Neural cell (in vitro differentiated cells): ENCODE data around the gene SPATA7. TPM values are rescaled to one million over a fixed set of nuclear protein-coding genes. Genes with fewer than 3 reads are reported as not detected.

Source experiments
- H2AFZ ChIP-seq: fragments of 200-600, 300-800 bp; sonication (generic), shearing (Covaris generic); 2 replicates; pipeline ENCODE4 v1.6.0; 2014; ENCODE audit warnings: low read depth, mild to moderate bottlenecking, antibody characterized with exemption, low read length, moderate library complexity
- H3F3A ChIP-seq: fragments of 200-600 bp; shearing (Covaris generic); 2 replicates; pipeline ENCODE4 v1.6.1; 2016; ENCODE audit warnings: mild to moderate bottlenecking, moderate library complexity, mixed read lengths, antibody characterized with exemption, low read length; ENCODE audit not compliant: insufficient read depth, poor library complexity, severe bottlenecking
- H3K27ac ChIP-seq: fragments of 200-600, 300-800 bp; sonication (generic), shearing (Covaris generic); 2 replicates; pipeline ENCODE4 v1.5.1; 2014; ENCODE audit warnings: mild to moderate bottlenecking, low read length, moderate library complexity
- H3K27me3 ChIP-seq: fragments of 300-800, 200-600 bp; sonication (generic), shearing (Covaris generic); 2 replicates; pipeline ENCODE4 v1.6.0; 2014; ENCODE audit warnings: mild to moderate bottlenecking, low read depth, low read length, moderate library complexity; ENCODE audit not compliant: insufficient read depth
- H3K36me3 ChIP-seq: fragments of 300-800, 200-600 bp; sonication (generic), shearing (Covaris generic); 2 replicates; pipeline ENCODE4 v1.5.1; 2014; ENCODE audit warnings: mild to moderate bottlenecking, antibody characterized with exemption, low read length, moderate library complexity; ENCODE audit not compliant: insufficient read depth
- H3K4me2 ChIP-seq: fragments of 300-800, 200-600 bp; sonication (generic), shearing (Covaris generic); 2 replicates; pipeline ENCODE4 v1.6.0; 2014; ENCODE audit warnings: mild to moderate bottlenecking, low read length
- H3K4me3 ChIP-seq: fragments of 300-800, 200-600 bp; sonication (generic), shearing (Covaris generic); 2 replicates; pipeline ENCODE4 v1.5.1; 2014; ENCODE audit warnings: mild to moderate bottlenecking, low read length, moderate library complexity
- H3K79me2 ChIP-seq: fragments of 200-600 bp; shearing (Covaris generic); replicated peaks from 2 replicates; pipeline ENCODE4 v1.6.0; 2014; ENCODE audit warnings: mild to moderate bottlenecking, low read length, moderate library complexity; ENCODE audit not compliant: insufficient read depth
- H3K9ac ChIP-seq: fragments of 300-800, 200-600 bp; sonication (generic), shearing (Covaris generic); 2 replicates; pipeline ENCODE4 v1.6.1; 2016; ENCODE audit warnings: mild to moderate bottlenecking, low read length, mixed read lengths
- H3K9me2 ChIP-seq: fragments of 200-600 bp; shearing (Covaris generic); 2 replicates; pipeline ENCODE4 v1.6.1; 2016; ENCODE audit warnings: mild to moderate bottlenecking, low read length, mixed read lengths; ENCODE audit not compliant: insufficient read depth
- H3K9me3 ChIP-seq: fragments of 200-600, 300-800 bp; sonication (generic), shearing (Covaris generic); 2 replicates; pipeline ENCODE4 v1.6.1; 2016; ENCODE audit warnings: mild to moderate bottlenecking, mixed run types, low read length, moderate library complexity, mixed read lengths
- H4K20me1 ChIP-seq: fragments of 200-600 bp; shearing (Covaris generic); 2 replicates; pipeline ENCODE4 v1.6.1; 2016; ENCODE audit warnings: mild to moderate bottlenecking, mixed run types; ENCODE audit not compliant: insufficient read depth
- CTCF ChIP-seq: fragments of 450-650 bp; IDR thresholded peaks from 2 replicates; pipeline ENCODE4 v1.5.1; 2014; ENCODE audit warnings: antibody characterized with exemption, mild to moderate bottlenecking, moderate library complexity; ENCODE audit not compliant: poor library complexity, severe bottlenecking
- EP300 ChIP-seq: fragments of 450-650 bp; conservative IDR thresholded peaks from 2 replicates; pipeline ENCODE4 v1.6.1; 2014; ENCODE audit warnings: antibody characterized with exemption, mild to moderate bottlenecking, moderate library complexity; ENCODE audit not compliant: poor library complexity, severe bottlenecking
- EZH2 ChIP-seq: fragments of 200-600, 300-800 bp; shearing (Covaris generic), sonication (generic); IDR thresholded peaks from 2 replicates; pipeline ENCODE4 v1.6.1; 2014; ENCODE audit warnings: antibody characterized with exemption, low read length, borderline replicate concordance, mild to moderate bottlenecking; ENCODE audit not compliant: insufficient read depth, poor library complexity, severe bottlenecking
- MXI1 ChIP-seq: fragments of 450-650 bp; conservative IDR thresholded peaks from 2 replicates; pipeline ENCODE4 v1.6.1; 2014; ENCODE audit warnings: antibody characterized with exemption, mild to moderate bottlenecking; ENCODE audit not compliant: poor library complexity, severe bottlenecking
- POLR2AphosphoS5 ChIP-seq: IDR thresholded peaks from 2 replicates; pipeline ENCODE4 v1.6.1; 2012
- RAD21 ChIP-seq: fragments of 450-650 bp; conservative IDR thresholded peaks from 2 replicates; pipeline ENCODE4 v1.6.1; 2014; ENCODE audit warnings: antibody characterized with exemption, mild to moderate bottlenecking, moderate library complexity
- REST ChIP-seq: IDR thresholded peaks from 2 replicates; pipeline ENCODE4 v1.6.1; 2012; ENCODE audit warnings: borderline replicate concordance
- SMC3 ChIP-seq: fragments of 450-650 bp; conservative IDR thresholded peaks from 2 replicates; pipeline ENCODE4 v1.6.1; 2014; ENCODE audit warnings: antibody characterized with exemption, mild to moderate bottlenecking, moderate library complexity; ENCODE audit not compliant: poor library complexity
- TAF1 ChIP-seq: IDR thresholded peaks from 2 replicates; pipeline ENCODE4 v1.6.1; 2012; ENCODE audit warnings: low read depth
- polyA plus RNA-seq: library from polyadenylated mRNA; depleted of rRNA; stranded (reverse); fragments of >200 nt; gene quantifications from 2 replicates; pipeline ENCODE4 v1.2.3, GENCODE V29; 2014

The SPATA7 gene
- polyA plus RNA-seq, 1 donor from 2014 or later, result 31.4 TPM

DNA sequence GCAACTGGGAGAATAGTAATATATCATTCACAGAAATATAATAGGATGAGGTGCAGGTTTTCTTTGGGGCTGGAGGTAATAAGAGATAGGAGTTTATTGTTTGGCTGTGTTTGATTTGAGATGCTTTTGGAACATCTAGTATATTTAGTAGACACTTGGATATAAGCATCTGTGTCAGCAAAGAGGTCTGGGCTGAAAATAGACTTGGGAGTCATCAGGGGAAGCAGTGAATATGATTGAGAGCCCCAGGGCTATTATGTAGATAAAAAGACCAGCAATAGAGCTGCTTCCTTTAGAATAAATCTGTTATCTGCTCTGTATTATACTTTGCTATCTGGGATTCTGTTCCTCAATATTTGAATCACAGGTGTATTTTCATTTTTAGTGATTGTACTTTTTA, 36.6 kb downstream of the SPATA7 start:
- Histone ChIP-seq H3K36me3 (peaks cover 26% of the 10 kb centered on the region), H3K4me3 (no peak overlapping the region), H2AFZ (no peak overlapping the region), H3K79me2 (no peaks in the 10 kb centered on the region), H3K4me2 (no peak overlapping the region), H3K9me3 (peaks cover 9% of the 10 kb centered on the region), H3F3A (no peaks in the 10 kb centered on the region), H3K9ac (no peak overlapping the region), H3K27ac (no peak overlapping the region), H3K27me3 (no peaks in the 10 kb centered on the region), H3K9me2 (no peaks in the 10 kb centered on the region), H4K20me1 (no peaks in the 10 kb centered on the region)
- TF ChIP-seq EZH2, result no peak
- no peak for TF ChIP-seq EP300
- TF ChIP-seq MXI1, result no peak
- TF ChIP-seq SMC3, result no peak
- TF ChIP-seq TAF1, result no peak
- TF ChIP-seq POLR2AphosphoS5, result no peak
- no peak for TF ChIP-seq RAD21
- TF ChIP-seq CTCF, result no peak
- no peak for TF ChIP-seq REST

DNA sequence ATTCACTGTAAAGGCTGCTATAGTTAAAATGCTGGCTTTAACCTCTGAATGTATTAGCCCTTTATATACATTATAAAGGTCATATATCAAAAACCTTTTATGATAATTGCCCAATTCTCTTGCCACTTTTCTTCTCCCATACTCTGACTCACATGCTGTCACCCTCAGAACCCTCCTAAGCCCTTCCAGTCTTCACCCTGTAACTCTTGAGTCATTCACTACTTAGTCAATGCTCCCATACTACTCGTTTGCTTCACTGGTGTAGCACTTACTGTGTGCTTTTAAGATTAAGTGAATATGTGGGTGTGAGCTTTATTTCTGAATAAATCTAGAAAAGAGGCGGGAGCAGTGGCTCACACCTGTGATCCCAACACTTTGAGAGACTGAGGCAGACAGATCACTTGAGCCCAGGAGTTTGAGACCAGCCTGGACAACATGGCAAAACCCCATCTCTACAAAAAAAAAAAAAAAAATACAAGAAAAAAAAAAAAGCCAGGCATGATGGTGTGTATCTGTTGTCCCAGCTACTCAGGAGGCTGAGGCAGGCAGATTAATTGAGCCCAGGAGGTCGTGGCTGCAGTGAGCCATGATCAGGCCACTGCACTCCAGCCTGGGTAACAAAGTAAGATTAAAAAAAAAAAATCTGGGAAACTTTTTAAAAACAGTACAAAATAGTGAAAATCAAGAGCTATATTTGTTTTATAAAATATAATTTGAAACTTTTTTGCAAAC, 37.6 kb downstream of the SPATA7 start:
- H3K4me2 ChIP-seq, result no peak overlapping the region
- peaks cover under 1% of the 10 kb centered on the region for H3K9me3 ChIP-seq
- no peaks in the 10 kb centered on the region for H3K27me3 ChIP-seq
- peaks cover 18% of the 10 kb centered on the region for H3K36me3 ChIP-seq
- TF ChIP-seq REST, result no peak
- TF ChIP-seq MXI1, result no peak
- no peak for TF ChIP-seq EP300
- H3K9me2 ChIP-seq, result no peaks in the 10 kb centered on the region
- no peaks in the 10 kb centered on the region for H4K20me1 ChIP-seq
- no peak overlapping the region for H2AFZ ChIP-seq
- no peak overlapping the region for H3K27ac ChIP-seq
- H3K4me3 ChIP-seq, result no peak overlapping the region
- no peaks in the 10 kb centered on the region for H3F3A ChIP-seq
- H3K79me2 ChIP-seq, result no peaks in the 10 kb centered on the region
- no peak overlapping the region for H3K9ac ChIP-seq
